ENCODE data around the gene PPP1R11. TPM values are rescaled to one million over a fixed set of nuclear protein-coding genes. Genes with fewer than 3 reads are reported as not detected.

The PPP1R11 gene
- total RNA-seq, 1 experiment from 2014 or later: 49.5 TPM

- Histone ChIP-seq H3K4me1 (ENCODE audit: insufficient read depth, low read length) (no peaks in the 10 kb centered on the region), H3K9ac (ENCODE audit: low read length) (no peak overlapping the region), H3K36me3 (ENCODE audit: low read depth, low read length) (0 out of 2 replicates have a peak, but pooled peaks cover 3% of the 10 kb centered on the region), H3K27ac (ENCODE audit: low read length) (no peak overlapping the region), H4K20me1 (ENCODE audit: low read length) (no peaks in the 10 kb centered on the region), H3K9me2 (replicated peaks; ENCODE audit: low read length) (no peaks in the 10 kb centered on the region), H3K9me3 (ENCODE audit: low read length) (no peaks in the 10 kb centered on the region), H3K27me3 (ENCODE audit: low read length) (no peaks in the 10 kb centered on the region), H2AFZ (ENCODE audit: low read length) (no peak overlapping the region), H3F3A (ENCODE audit: low read length, unreplicated experiment) (no peaks in the 10 kb centered on the region), H3K4me2 (ENCODE audit: low read length) (no peak overlapping the region), H3K4me3 (ENCODE audit: low read length) (no peak overlapping the region), H3K79me2 (ENCODE audit: low read length) (no peaks in the 10 kb centered on the region)
- DNase-seq (no peak), ATAC-seq (no peak)
- ChIA-PET CTCF (no interaction called here), POLR2A (ENCODE audit: unreplicated experiment) (no interaction called here)
- BruUV-seq (replicated peaks): no TSS peak
- TF ChIP-seq CTCF (conservative IDR thresholded peaks at IDR 0.05; ENCODE audit: low read depth, low read length) (no peak), EZH2phosphoT487 (IDR thresholded peaks at IDR 0.05; ENCODE audit: borderline replicate concordance, low read length) (no peak), EZH2 (IDR thresholded peaks at IDR 0.05; ENCODE audit: low read length, unreplicated experiment) (no peak)
- intact Hi-C loops (cut with micrococcal nuclease): no loop called here
Measured at GRCh38 chr6:30053682-30054081, 13.3 kb upstream of the PPP1R11 start.

GRCh38 chr6:30055513-30055912, 11.5 kb upstream of the PPP1R11 start:
- Histone ChIP-seq H3F3A (ENCODE audit: low read length, unreplicated experiment) (no peaks in the 10 kb centered on the region), H3K4me3 (ENCODE audit: low read length) (no peak overlapping the region), H3K79me2 (ENCODE audit: low read length) (peaks cover 12% of the 10 kb centered on the region), H3K9ac (ENCODE audit: low read length) (no peak overlapping the region), H3K4me1 (ENCODE audit: insufficient read depth, low read length) (peaks cover 10% of the 10 kb centered on the region), H3K4me2 (ENCODE audit: low read length) (no peak overlapping the region), H4K20me1 (ENCODE audit: low read length) (no peaks in the 10 kb centered on the region), H3K36me3 (ENCODE audit: low read depth, low read length) (0 out of 2 replicates have a peak, but pooled peaks cover 3% of the 10 kb centered on the region), H3K9me3 (ENCODE audit: low read length) (no peaks in the 10 kb centered on the region), H3K27ac (ENCODE audit: low read length) (no peak overlapping the region), H2AFZ (ENCODE audit: low read length) (no peak overlapping the region), H3K9me2 (replicated peaks; ENCODE audit: low read length) (no peaks in the 10 kb centered on the region), H3K27me3 (ENCODE audit: low read length) (no peaks in the 10 kb centered on the region)
- no peak for ATAC-seq
- intact Hi-C loops (cut with micrococcal nuclease): no loop called here
- ChIA-PET POLR2A (ENCODE audit: unreplicated experiment) (no interaction called here), CTCF (no interaction called here)
- no peak for DNase-seq
- TF ChIP-seq CTCF (conservative IDR thresholded peaks at IDR 0.05; ENCODE audit: low read depth, low read length) (no peak), EZH2phosphoT487 (IDR thresholded peaks at IDR 0.05; ENCODE audit: borderline replicate concordance, low read length) (no peak), EZH2 (IDR thresholded peaks at IDR 0.05; ENCODE audit: low read length, unreplicated experiment) (no peak)
- no TSS peak for BruUV-seq (replicated peaks)

GRCh38 chr6:30060606-30061091, 6.3 kb upstream of the PPP1R11 start:
- ChIA-PET POLR2A (ENCODE audit: unreplicated experiment) (interaction anchor here (0.6 to 1.0 kb wide), 3 partner anchors 34 to 1767 kb away, joined by 3 to 5 read pairs (median 4); partner anchors contain the start of gene HSPA1B), CTCF (interaction anchor here (0.6 to 0.8 kb wide), 2 partner anchors 41 to 987 kb away, joined by 3 read pairs; no protein-coding TSS in a partner anchor)
- H3K36me3 ChIP-seq (ENCODE audit: low read depth, low read length): 0 out of 2 replicates have a peak, but pooled peaks cover 5% of the 10 kb centered on the region
- TF ChIP-seq CTCF (conservative IDR thresholded peaks at IDR 0.05; ENCODE audit: low read depth, low read length) (no peak), EZH2 (IDR thresholded peaks at IDR 0.05; ENCODE audit: low read length, unreplicated experiment) (no peak), EZH2phosphoT487 (IDR thresholded peaks at IDR 0.05; ENCODE audit: borderline replicate concordance, low read length) (no peak)
- no peaks in the 10 kb centered on the region for H3F3A ChIP-seq (ENCODE audit: low read length, unreplicated experiment)
- H4K20me1 ChIP-seq (ENCODE audit: low read length): no peaks in the 10 kb centered on the region
- peak overlapping the region; percentile 96 for H3K4me3 ChIP-seq (ENCODE audit: low read length)
- H3K9me2 ChIP-seq (replicated peaks; ENCODE audit: low read length): no peaks in the 10 kb centered on the region
- H3K27ac ChIP-seq (ENCODE audit: low read length): peak overlapping the region; percentile 25
- DNase-seq (no peak), ATAC-seq (peak; percentile 12)
- peak overlapping the region; percentile 92 for H2AFZ ChIP-seq (ENCODE audit: low read length)
- H3K9me3 ChIP-seq (ENCODE audit: low read length): no peaks in the 10 kb centered on the region
- intact Hi-C loops (cut with micrococcal nuclease): loop anchor here (2.0 kb wide), 1 partner anchor 118 kb away; the partner anchor contains the start of gene HLA-A
- H3K27me3 ChIP-seq (ENCODE audit: low read length): no peaks in the 10 kb centered on the region
- peak overlapping the region; percentile 91 for H3K4me2 ChIP-seq (ENCODE audit: low read length)
- peak overlapping the region; percentile 91 for H3K9ac ChIP-seq (ENCODE audit: low read length)
- peaks cover 43% of the 10 kb centered on the region for H3K79me2 ChIP-seq (ENCODE audit: low read length)
- TSS peak; percentile 85 for BruUV-seq (replicated peaks)
- H3K4me1 ChIP-seq (ENCODE audit: insufficient read depth, low read length): peaks cover 20% of the 10 kb centered on the region

Data from PC-3 (cell line).